Inflammatory macrophage treated with lipopolysaccharide for 1 hour (primary cell): ENCODE measurements around the gene PDE6A.

Experiments used
- DNase-seq, 2 donors: peaks; one replicate each; pipeline ENCODE4 v3.0.0-alpha.2; 2020 to 2022

The PDE6A gene

GRCh38 chr5:149944666-149945065, at the start of gene PDE6A:
Gene PDE6A, minus strand, starts transcription at chr5:149944793. Its CDS starts 120 bp downstream, at chr5:149944673.
- no peak for DNase-seq

- no peak for DNase-seq
Observed at GRCh38 chr5:149993471-149993870, 48.9 kb upstream of the PDE6A start.

DNA sequence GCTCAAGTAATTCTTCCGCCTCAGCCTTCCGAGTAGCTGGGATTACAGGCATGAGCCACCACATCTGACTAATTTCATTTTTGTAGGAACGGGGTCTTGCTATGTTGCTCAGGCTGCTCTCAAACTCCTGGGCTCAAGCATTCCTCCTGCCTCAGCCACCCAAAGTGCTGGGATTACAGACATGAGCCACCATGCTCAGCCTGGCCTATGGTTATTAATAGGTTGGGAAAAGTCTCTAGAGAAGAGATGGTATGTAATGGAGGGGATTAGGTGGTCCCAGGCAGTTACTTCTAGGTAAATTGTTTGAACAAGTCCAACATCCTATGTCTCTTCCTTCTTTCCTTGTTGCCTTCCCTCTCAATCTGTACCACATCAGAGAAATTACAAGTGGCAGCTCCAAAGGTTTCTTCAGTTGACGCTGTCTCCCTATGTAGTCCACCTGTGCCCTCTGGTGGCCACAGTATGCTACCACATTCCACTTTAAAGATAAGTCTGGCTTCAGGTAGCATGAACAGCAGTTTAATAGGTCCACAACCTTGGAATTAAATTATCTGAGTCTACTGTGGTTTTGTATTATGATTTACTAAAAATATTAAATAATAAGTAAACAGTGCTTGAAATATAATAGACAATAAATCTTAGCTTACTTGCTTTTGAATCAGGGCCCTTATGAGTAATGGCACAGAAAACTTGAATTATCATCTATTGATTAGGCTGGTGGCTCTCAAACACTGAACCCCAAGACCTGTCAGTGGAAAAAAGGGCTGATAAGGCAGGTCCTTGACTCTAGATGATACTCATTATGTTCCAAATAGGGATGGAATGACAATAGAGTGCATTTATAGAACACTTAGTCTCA, 46.2 kb upstream of the PDE6A start:
- peak; percentile 44 to 80 for DNase-seq

DNA sequence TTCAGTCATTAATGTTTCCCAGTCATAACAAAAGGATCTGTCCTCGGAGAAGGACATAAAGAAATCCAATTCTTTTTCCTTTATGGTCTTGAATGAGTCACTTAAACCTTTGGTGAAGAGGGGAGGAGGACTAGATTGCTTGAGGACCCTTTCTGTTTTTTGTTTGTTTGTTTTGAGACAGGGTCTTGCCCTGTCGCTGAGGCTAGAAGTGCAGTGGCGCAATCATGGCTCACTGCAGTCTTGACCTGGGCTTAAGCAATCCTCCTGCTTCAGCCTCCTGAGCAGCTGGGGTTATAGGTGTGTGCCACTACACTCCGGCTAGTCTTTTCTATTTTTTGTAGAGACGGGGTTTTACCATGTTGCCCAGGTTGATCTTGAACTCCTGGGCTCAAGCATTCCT, 43.5 kb upstream of the PDE6A start:
- no peak for DNase-seq

DNA sequence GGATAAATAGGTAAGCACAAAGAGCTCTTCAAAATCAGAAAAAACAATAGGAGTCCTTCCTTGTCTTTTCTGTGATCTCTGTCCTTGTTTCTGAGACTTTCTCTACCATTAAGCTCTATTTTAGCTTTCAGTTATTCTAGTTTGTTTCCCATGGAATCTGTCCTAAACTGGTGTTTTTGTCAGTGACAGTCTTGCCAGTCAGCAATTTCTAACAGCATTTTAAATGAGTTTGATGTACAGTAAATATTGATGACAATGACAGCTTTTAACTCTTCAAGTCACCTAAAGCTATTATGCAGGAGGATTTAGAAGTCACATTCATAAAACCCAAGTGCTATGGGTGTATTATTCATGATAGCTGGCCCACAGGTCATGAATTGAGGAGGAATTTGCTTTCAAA, 37.9 kb upstream of the PDE6A start:
- DNase-seq: no peak

GRCh38 chr5:149981206-149981605, 36.6 kb upstream of the PDE6A start:
- DNase-seq: no peak

- no peak for DNase-seq
Observed at GRCh38 chr5:149979896-149980295, 35.3 kb upstream of the PDE6A start.

- DNase-seq: no peak
Observed at GRCh38 chr5:149975409-149975808, 30.8 kb upstream of the PDE6A start.

- no peak for DNase-seq
Observed at GRCh38 chr5:149969181-149969930, 24.8 kb upstream of the PDE6A start.

- DNase-seq: no peak
Observed at GRCh38 chr5:149966946-149967345, 22.4 kb upstream of the PDE6A start.

GRCh38 chr5:149963729-149964128, 19.1 kb upstream of the PDE6A start:
- no peak for DNase-seq

DNA sequence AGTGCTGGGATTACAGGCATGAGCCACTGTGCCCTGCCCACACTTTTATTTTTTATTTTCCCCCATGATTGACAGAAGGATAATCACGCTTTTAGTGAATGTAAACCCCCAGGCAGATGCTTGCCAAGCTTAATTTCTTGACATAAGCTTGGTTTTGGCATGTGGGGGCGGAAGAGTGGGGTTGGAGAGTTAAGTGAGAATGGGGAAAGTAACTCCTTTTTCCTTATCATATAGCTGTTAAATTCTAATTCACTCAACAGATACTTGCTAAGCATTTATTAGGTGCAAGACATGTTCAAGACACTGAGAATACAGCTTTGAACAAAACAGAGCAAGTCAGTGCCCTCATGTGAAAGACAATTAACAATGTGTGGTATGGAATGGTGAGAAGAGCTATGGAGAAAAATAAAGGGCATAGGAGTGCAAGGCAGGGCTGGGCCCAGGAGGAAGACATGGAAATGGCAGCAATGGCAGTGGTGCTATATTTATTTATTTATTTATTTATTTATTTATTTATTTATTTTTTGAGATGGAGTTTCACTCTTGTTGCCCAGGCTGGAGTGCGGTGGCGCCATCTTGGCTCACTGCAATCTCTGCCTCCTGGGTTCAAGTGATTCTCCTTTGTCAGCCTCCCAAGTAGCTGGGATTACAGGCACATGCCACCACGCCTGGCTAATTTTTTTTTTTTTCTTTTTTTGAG, 18.2 kb upstream of the PDE6A start:
- DNase-seq: no peak

GRCh38 chr5:149961957-149962409, 17.4 kb upstream of the PDE6A start:
- DNase-seq: peak in 1 of 2 donors; percentile 38

- no peak for DNase-seq
Observed at GRCh38 chr5:149961186-149961685, 16.6 kb upstream of the PDE6A start.

DNA sequence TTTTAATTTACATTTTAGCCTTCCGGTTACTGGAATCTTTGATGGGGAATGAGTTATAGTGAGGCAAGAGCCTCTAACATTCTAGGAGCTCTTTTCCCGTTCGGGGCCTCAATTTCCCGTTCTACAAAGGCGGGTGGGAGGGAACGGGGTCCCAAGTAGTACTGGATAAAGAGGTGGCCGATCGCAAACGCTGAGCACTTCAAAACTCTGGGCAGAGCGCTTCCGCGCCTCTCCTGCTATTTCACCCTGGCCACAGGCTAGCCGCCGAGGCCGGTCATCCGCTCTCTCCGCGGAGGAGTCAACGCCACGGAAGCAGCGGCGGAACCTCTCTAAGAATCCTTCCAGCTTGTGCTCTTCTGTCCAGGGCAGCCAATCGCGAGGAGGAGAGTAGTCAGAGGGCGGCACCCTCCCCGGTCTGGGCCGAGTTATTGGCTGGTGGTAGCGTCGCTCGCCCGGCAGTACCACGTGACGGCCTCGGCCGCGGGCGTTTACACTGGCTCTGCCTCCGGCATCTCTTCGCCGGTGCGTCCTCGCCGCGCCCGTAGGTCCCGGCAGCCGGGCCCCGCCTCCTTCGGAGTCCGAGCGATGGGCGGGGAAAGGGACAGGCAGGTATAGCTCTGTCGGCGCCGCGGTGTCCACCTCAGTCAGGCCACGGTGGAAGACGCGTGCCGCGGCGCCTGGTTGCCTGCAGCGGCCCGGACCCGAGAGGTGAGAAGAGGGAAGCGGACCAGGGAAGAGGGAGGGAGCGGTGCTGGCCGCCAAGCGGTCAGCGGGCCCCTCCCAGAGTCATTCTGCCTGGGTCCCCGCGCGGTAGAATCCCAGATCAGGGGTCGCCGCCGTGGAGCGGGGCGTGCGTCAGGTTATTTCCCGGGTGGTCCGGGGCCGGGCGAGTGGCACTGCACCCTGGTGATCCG, 15.9 kb upstream of the PDE6A start, which contains the start of gene SLC26A2:
TSS of gene SLC26A2 (plus strand) at position 487 of the 914 bp plus-strand sequence. CDS start 16,895 bp downstream, outside the sequence.
- peak; percentile 96 to 97 for DNase-seq

DNA sequence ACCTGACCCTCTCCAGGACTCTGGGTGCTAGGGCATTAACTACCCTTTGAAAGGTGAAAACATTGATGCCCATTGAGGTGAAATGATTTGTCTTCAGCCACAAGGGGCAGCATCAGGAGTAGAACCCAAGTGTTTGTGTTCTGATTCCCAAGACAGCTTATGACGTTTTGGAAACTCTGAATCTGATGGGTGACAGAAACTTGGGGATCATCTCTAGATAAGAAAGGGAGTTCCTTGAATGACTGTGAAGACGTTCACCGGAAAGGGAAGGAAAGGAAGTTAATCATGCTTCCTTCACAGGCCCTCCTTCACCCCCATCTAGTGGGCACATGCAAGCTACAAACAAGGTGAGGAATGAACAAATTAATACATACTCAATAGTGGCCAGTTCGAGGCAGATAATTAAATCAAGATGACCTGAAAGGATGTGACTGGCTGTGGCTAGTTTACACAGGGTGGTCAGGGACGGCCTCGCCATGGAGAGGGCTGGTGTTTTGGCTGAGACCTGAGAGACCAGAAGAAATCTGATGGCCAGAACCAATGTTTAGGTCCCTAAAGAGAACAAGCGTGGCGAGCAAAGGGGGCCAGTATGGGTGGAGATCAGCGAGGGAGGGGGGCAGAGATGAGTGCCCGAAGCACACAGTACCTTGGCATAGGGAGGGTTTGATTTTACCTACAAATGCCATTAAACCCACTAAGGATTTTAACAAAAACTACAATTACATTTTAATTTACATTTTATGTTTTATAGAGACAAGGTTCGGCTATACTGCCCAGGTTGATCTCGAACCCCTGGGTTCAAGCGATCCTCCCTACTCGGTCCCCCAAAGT, 15.0 kb upstream of the PDE6A start:
- DNase-seq: peak; percentile 70 to 78

GRCh38 chr5:149957855-149958254, 13.3 kb upstream of the PDE6A start:
- no peak for DNase-seq

GRCh38 chr5:149956685-149957084, 12.1 kb upstream of the PDE6A start:
- no peak for DNase-seq

GRCh38 chr5:149954798-149955197, 10.2 kb upstream of the PDE6A start:
- DNase-seq: no peak

GRCh38 chr5:149953436-149954121, 9.0 kb upstream of the PDE6A start:
- DNase-seq: no peak
